ENCODE measurements around the gene HOXD4.

HOXD4 gene

DNA sequence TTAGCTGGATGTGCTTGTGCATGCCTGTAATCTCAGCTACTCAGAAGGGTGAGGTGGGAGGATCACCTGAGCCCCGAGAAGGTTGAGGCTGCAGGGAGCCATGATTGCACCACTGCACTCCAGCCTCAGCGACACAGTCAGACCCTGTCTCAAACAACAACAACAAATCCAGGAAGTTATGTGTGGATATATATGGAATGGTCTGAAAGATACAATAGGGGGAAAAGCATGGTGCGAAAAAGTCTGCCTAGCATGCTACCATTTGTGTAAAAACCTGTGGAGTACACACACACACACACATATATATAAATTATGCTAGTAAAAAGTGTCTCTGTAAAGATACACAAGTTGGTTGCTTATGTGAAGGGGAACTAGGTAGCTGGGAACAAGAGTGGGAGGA, 30.2 kb downstream of the HOXD4 start:
- TF ChIP-seq REST (IDR thresholded peaks at IDR 0.05; ENCODE audit: insufficient read depth in 1 of 2, low read depth in 2 of 2, low read length in 2 of 2) = no peak
- no peak for TF ChIP-seq TAF1 (IDR thresholded peaks at IDR 0.05; ENCODE audit: borderline replicate concordance, insufficient read depth, low read length)
- no peak for TF ChIP-seq POLR2AphosphoS5 (IDR thresholded peaks at IDR 0.05; ENCODE audit: low read depth, low read length)
- TF ChIP-seq FOXP2 (optimal IDR thresholded peaks at IDR 0.05; ENCODE audit: borderline replicate concordance, extremely low read depth, extremely low read length, insufficient read depth) = no peak
- no peak for TF ChIP-seq SIN3A (IDR thresholded peaks at IDR 0.05; ENCODE audit: borderline replicate concordance, insufficient read depth, low read length)

GRCh38 chr2:176182671-176183070, 31.3 kb downstream of the HOXD4 start:
- TF ChIP-seq POLR2AphosphoS5 (IDR thresholded peaks at IDR 0.05; ENCODE audit: low read depth, low read length) (no peak), REST (IDR thresholded peaks at IDR 0.05; ENCODE audit: insufficient read depth in 1 of 2, low read depth in 2 of 2, low read length in 2 of 2) (no peak), FOXP2 (optimal IDR thresholded peaks at IDR 0.05; ENCODE audit: borderline replicate concordance, extremely low read depth, extremely low read length, insufficient read depth) (no peak), SIN3A (IDR thresholded peaks at IDR 0.05; ENCODE audit: borderline replicate concordance, insufficient read depth, low read length) (no peak)

GRCh38 chr2:176184749-176185148, 33.4 kb downstream of the HOXD4 start:
- TF ChIP-seq SIN3A (IDR thresholded peaks at IDR 0.05; ENCODE audit: borderline replicate concordance, insufficient read depth, low read length) (no peak), TAF1 (IDR thresholded peaks at IDR 0.05; ENCODE audit: borderline replicate concordance, insufficient read depth, low read length) (no peak), REST (IDR thresholded peaks at IDR 0.05; ENCODE audit: insufficient read depth in 1 of 2, low read depth in 2 of 2, low read length in 2 of 2) (no peak), POLR2AphosphoS5 (IDR thresholded peaks at IDR 0.05; ENCODE audit: low read depth, low read length) (no peak), FOXP2 (optimal IDR thresholded peaks at IDR 0.05; ENCODE audit: borderline replicate concordance, extremely low read depth, extremely low read length, insufficient read depth) (no peak)

DNA sequence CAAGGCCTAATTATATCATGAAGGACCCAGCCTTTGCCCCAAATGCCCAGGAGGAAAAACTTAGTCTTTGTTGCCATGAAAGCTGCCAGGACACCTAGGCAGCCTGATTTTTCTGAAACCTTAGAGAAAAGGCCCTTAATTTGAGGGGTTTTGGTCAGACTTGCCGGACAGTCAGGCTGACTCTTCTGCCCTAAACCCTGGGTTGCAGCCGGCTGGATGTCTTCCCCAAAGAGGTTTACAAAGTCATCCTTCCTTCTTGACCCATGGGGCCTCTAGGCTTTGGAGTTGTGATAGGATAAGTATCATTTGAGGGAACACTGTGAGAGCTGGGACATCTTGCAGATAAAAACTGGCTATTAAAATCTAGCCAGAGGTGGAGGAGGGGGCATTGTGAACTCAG, 34.7 kb downstream of the HOXD4 start:
- TF ChIP-seq TAF1 (IDR thresholded peaks at IDR 0.05; ENCODE audit: borderline replicate concordance, insufficient read depth, low read length) (no peak), FOXP2 (optimal IDR thresholded peaks at IDR 0.05; ENCODE audit: borderline replicate concordance, extremely low read depth, extremely low read length, insufficient read depth) (no peak), SIN3A (IDR thresholded peaks at IDR 0.05; ENCODE audit: borderline replicate concordance, insufficient read depth, low read length) (no peak), POLR2AphosphoS5 (IDR thresholded peaks at IDR 0.05; ENCODE audit: low read depth, low read length) (no peak), REST (IDR thresholded peaks at IDR 0.05; ENCODE audit: insufficient read depth in 1 of 2, low read depth in 2 of 2, low read length in 2 of 2) (no peak)
